HepG2 (cell line): Measurements from ENCODE around the gene CHRNA5.

Experiments
- BCL6 ChIP-seq: IDR thresholded peaks from 2 replicates; pipeline ENCODE4 v1.6.1; 2016; ENCODE audit warnings: missing genetic modification reagents, missing compliant biosample characterization
- CTCF ChIP-seq: sonication (generic); formaldehyde crosslinking; IDR thresholded peaks from 2 replicates; pipeline ENCODE4 v1.5.0; 2020; ENCODE audit warnings: mild to moderate bottlenecking, missing genetic modification reagents, moderate library complexity
- EZH2 ChIP-seq: conservative IDR thresholded peaks from 2 replicates; pipeline ENCODE4 v1.6.1; 2012; ENCODE audit warnings: mild to moderate bottlenecking, low read depth, low read length, moderate library complexity
- HNRNPL ChIP-seq: fragments of 200-400 bp; formaldehyde crosslinking; IDR thresholded peaks from 2 replicates; pipeline ENCODE4 v1.6.1; 2017; ENCODE audit warnings: mild to moderate bottlenecking, low read depth, low read length
- MXI1 ChIP-seq: IDR thresholded peaks from 3 replicates; pipeline ENCODE4 v1.6.1; 2012; ENCODE audit warnings: low read depth, low read length, inconsistent platforms, borderline replicate concordance
- POLR2A ChIP-seq, 2 experiments: IDR thresholded peaks; 2 replicates each; pipeline ENCODE4 v1.6.1; 2011; ENCODE audit warnings: low read depth in 2 of 2, low read length in 2 of 2, mild to moderate bottlenecking in 1 of 2, moderate library complexity in 1 of 2; ENCODE audit not compliant: insufficient read depth in 1 of 2
- POLR2AphosphoS5 ChIP-seq: IDR thresholded peaks from 2 replicates; pipeline ENCODE4 v1.6.1; 2012; ENCODE audit warnings: low read depth, low read length
- ZBTB39 ChIP-seq: sonication (generic); formaldehyde crosslinking; IDR thresholded peaks from 2 replicates; pipeline ENCODE4 v1.5.0; 2020; ENCODE audit warnings: missing genetic modification reagents
- ZNF20 ChIP-seq: sonication (generic); formaldehyde crosslinking; IDR thresholded peaks from 2 replicates; pipeline ENCODE4 v1.4.0; 2020; ENCODE audit warnings: mild to moderate bottlenecking, moderate library complexity, missing genetic modification reagents
- ZNF660 ChIP-seq: sonication (generic); formaldehyde crosslinking; IDR thresholded peaks from 2 replicates; pipeline ENCODE4 v1.5.1; 2020; ENCODE audit warnings: mild to moderate bottlenecking, low read depth, missing genetic modification reagents, borderline replicate concordance
- ZNF674 ChIP-seq: sonication (generic); formaldehyde crosslinking; IDR thresholded peaks from 2 replicates; pipeline ENCODE4 v1.5.0; 2020; ENCODE audit warnings: low read depth, mild to moderate bottlenecking, missing genetic modification reagents

GRCh38 chr15:78633348-78633747, 68.0 kb downstream of the CHRNA5 start:
- no peak for TF ChIP-seq EZH2
- TF ChIP-seq BCL6 (CRISPR knock-in tag) = no peak
- no peak for TF ChIP-seq POLR2A (IDR thresholded peaks at IDR 0.05; ENCODE audit: insufficient read depth in 1 of 2, low read depth in 2 of 2, low read length in 2 of 2)
- no peak for TF ChIP-seq ZBTB39 (CRISPR knock-in tag)
- TF ChIP-seq ZNF674 (CRISPR knock-in tag) = no peak
- no peak for TF ChIP-seq CTCF (CRISPR knock-in tag)
- TF ChIP-seq MXI1 = no peak
- no peak for TF ChIP-seq ZNF20 (CRISPR knock-in tag)
- TF ChIP-seq ZNF660 (CRISPR knock-in tag) = no peak
- TF ChIP-seq HNRNPL = no peak
- no peak for TF ChIP-seq POLR2AphosphoS5
